HepG2 (cell line): Measurements from ENCODE around the gene IFITM10. TPM values are rescaled to one million over a fixed set of nuclear protein-coding genes. Genes with fewer than 3 reads are reported as not detected.
A peak's percentile ranks its signal among the peaks of the same experiment; 100 is the strongest.

Source experiments
- BORCS8-MEF2B ChIP-seq: sonication (generic); formaldehyde crosslinking; IDR thresholded peaks from 2 replicates; pipeline ENCODE4 v1.8.0; 2022; ENCODE audit warnings: mild to moderate bottlenecking, missing genetic modification reagents
- DPF2 ChIP-seq: sonication (generic); formaldehyde crosslinking; IDR thresholded peaks from 2 replicates; pipeline ENCODE4 v1.4.0; 2020; ENCODE audit warnings: mild to moderate bottlenecking, low read depth, missing genetic modification reagents, borderline replicate concordance
- HNRNPL ChIP-seq: fragments of 200-400 bp; formaldehyde crosslinking; IDR thresholded peaks from 2 replicates; pipeline ENCODE4 v1.6.1; 2017; ENCODE audit warnings: mild to moderate bottlenecking, low read depth, low read length
- IRF2 ChIP-seq: IDR thresholded peaks from 2 replicates; pipeline ENCODE4 v1.6.1; 2018; ENCODE audit warnings: missing genetic modification reagents, missing compliant biosample characterization
- RBM39 ChIP-seq: fragments of 200-400 bp; formaldehyde crosslinking; IDR thresholded peaks from one replicate; pipeline ENCODE4 v1.6.1; 2018; ENCODE audit warnings: antibody characterized with exemption, mild to moderate bottlenecking, low read depth, low read length; ENCODE audit not compliant: poor library complexity, severe bottlenecking
- YY1 ChIP-seq: IDR thresholded peaks from 2 replicates; pipeline ENCODE4 v1.6.1; 2011; ENCODE audit warnings: low read length, low read depth, moderate library complexity, mild to moderate bottlenecking; ENCODE audit not compliant: insufficient read depth, insufficient replicate concordance
- ZFP41 ChIP-seq: sonication (generic); formaldehyde crosslinking; IDR thresholded peaks from 2 replicates; pipeline ENCODE4 v1.4.0; 2020; ENCODE audit warnings: mild to moderate bottlenecking, missing genetic modification reagents, borderline replicate concordance
- ZFP62 ChIP-seq: sonication (generic); formaldehyde crosslinking; IDR thresholded peaks from 2 replicates; pipeline ENCODE4 v1.4.0; 2020; ENCODE audit warnings: missing genetic modification reagents
- ZNF274 ChIP-seq: sonication (generic); formaldehyde crosslinking; IDR thresholded peaks from 2 replicates; pipeline ENCODE4 v1.5.1; 2020; ENCODE audit warnings: mild to moderate bottlenecking, missing genetic modification reagents
- polyA plus RNA-seq, 8 experiments: library from polyadenylated mRNA; depleted of rRNA in 3 of 8; stranded (reverse) in 7 of 8; unstranded in 1 of 8; fragments of >200 nt; fragmentation: Illumina TruSeq in 4 of 8; extraction: Trizol in 4 of 8; gene quantifications; 2 replicates each; pipeline versions ENCODE4 v1.2.1 to v1.2.3, GENCODE V29; 2011 to 2016; ENCODE audit warnings: low read depth in 4 of 8, missing spikeins in 1 of 8, mixed read lengths in 1 of 8; ENCODE audit not compliant: insufficient read depth in 1 of 8
- total RNA-seq, 5 experiments: library from RNA; depleted of rRNA; stranded (reverse); fragments of >200 nt; fragmentation: Illumina TruSeq; extraction: Trizol; gene quantifications; 2 replicates each; pipeline ENCODE4 v1.2.3, GENCODE V29; 2016; ENCODE audit warnings: low read depth in 1 of 5
- TF ChIP-seq, protein P1 (sequence below): sonication (generic); formaldehyde crosslinking; IDR thresholded peaks from 2 replicates; pipeline ENCODE4 v1.4.0; 2020; ENCODE audit warnings: missing genetic modification reagents, borderline replicate concordance
- TF ChIP-seq, protein P2 (sequence below): sonication (generic); formaldehyde crosslinking; IDR thresholded peaks from 2 replicates; pipeline ENCODE4 v1.5.0; 2020; ENCODE audit warnings: missing genetic modification reagents
- TF ChIP-seq, protein P3 (sequence below): sonication (generic); formaldehyde crosslinking; conservative IDR thresholded peaks from 2 replicates; pipeline ENCODE4 v1.8.0; 2022; ENCODE audit warnings: missing genetic modification reagents
- TF ChIP-seq, protein P4 (sequence below), 2 experiments: sonication (generic) in 1 of 2; formaldehyde crosslinking in 1 of 2; IDR thresholded peaks; 2 replicates each; pipeline versions ENCODE4 v1.5.1 to v1.6.1; 2011 to 2020; ENCODE audit warnings: borderline replicate concordance in 1 of 2, low read depth in 1 of 2, low read length in 1 of 2, mild to moderate bottlenecking in 1 of 2, missing genetic modification reagents in 1 of 2, moderate library complexity in 1 of 2
- TF ChIP-seq, protein P5 (sequence below): sonication (generic); formaldehyde crosslinking; IDR thresholded peaks from 2 replicates; pipeline ENCODE4 v1.5.0; 2020; ENCODE audit warnings: missing genetic modification reagents, mild to moderate bottlenecking, borderline replicate concordance
- TF ChIP-seq, protein P6 (sequence below): sonication (generic); formaldehyde crosslinking; IDR thresholded peaks from 2 replicates; pipeline ENCODE4 v1.5.0; 2020; ENCODE audit warnings: missing genetic modification reagents, mild to moderate bottlenecking, borderline replicate concordance

Gene IFITM10
- total and polyA plus RNA-seq, 2 of the 13 experiments (the other 11 are each of a cell fraction or from before 2014, with no cell fraction given) = 0.09 to 0.13 TPM

DNA sequence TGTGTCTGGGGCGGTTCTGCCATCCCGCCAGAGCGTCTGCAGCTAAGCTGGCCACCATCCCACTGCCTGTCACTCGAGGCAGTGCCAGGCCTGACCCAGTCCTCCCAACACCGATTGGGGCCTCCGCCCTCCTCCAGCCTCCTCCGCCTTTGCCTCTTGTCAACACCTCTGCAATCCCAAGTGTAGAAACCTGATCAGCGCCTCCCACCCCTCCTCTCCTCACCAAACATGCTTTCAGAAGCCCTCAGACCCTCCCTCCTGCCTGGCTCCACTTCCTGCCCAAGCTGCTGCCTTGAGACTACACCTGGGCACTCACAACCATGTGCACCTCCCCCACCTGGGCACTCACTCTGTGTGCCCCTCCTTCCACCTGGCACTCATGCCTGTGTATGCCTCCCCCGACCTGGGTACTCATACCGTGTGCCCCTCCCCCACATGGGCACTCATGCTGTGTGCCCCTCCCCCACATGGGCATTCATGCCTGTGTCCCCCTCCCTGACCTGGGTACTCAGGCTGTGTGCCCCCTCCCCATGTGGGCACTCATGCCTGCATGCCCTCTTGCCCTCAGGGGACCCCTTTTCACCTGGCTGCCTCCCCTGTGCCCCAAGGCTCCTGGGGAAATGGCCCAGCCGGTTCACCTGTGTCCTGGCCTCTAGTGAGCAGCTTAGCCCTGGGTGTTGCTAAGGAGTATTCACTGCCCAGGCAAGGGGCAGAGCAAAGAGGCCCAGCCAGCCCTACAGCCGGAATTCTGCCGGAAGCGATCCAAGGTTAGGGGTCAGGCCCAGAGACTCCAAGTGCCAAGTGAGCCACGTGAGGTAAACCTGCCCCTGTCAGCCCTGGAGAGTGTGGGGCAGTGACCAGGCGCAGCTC, 5.5 kb upstream of the IFITM10 start (continued):
- TF ChIP-seq, protein P1, sequence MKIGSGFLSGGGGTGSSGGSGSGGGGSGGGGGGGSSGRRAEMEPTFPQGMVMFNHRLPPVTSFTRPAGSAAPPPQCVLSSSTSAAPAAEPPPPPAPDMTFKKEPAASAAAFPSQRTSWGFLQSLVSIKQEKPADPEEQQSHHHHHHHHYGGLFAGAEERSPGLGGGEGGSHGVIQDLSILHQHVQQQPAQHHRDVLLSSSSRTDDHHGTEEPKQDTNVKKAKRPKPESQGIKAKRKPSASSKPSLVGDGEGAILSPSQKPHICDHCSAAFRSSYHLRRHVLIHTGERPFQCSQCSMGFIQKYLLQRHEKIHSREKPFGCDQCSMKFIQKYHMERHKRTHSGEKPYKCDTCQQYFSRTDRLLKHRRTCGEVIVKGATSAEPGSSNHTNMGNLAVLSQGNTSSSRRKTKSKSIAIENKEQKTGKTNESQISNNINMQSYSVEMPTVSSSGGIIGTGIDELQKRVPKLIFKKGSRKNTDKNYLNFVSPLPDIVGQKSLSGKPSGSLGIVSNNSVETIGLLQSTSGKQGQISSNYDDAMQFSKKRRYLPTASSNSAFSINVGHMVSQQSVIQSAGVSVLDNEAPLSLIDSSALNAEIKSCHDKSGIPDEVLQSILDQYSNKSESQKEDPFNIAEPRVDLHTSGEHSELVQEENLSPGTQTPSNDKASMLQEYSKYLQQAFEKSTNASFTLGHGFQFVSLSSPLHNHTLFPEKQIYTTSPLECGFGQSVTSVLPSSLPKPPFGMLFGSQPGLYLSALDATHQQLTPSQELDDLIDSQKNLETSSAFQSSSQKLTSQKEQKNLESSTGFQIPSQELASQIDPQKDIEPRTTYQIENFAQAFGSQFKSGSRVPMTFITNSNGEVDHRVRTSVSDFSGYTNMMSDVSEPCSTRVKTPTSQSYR (CRISPR knock-in tag) = peak; percentile 66
- TF ChIP-seq DPF2 (CRISPR knock-in tag) (no peak), ZFP62 (CRISPR knock-in tag) (no peak), BORCS8-MEF2B (CRISPR knock-in tag) (no peak), RBM39 (no peak), ZNF274 (CRISPR knock-in tag) (no peak), IRF2 (no peak), YY1 (no peak), ZFP41 (CRISPR knock-in tag) (no peak), HNRNPL (0 out of 2 replicates have a peak, but pooled peaks have one; percentile 19)
- TF ChIP-seq, protein P2, sequence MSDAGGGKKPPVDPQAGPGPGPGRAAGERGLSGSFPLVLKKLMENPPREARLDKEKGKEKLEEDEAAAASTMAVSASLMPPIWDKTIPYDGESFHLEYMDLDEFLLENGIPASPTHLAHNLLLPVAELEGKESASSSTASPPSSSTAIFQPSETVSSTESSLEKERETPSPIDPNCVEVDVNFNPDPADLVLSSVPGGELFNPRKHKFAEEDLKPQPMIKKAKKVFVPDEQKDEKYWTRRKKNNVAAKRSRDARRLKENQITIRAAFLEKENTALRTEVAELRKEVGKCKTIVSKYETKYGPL (CRISPR knock-in tag) = no peak
- TF ChIP-seq, protein P3, sequence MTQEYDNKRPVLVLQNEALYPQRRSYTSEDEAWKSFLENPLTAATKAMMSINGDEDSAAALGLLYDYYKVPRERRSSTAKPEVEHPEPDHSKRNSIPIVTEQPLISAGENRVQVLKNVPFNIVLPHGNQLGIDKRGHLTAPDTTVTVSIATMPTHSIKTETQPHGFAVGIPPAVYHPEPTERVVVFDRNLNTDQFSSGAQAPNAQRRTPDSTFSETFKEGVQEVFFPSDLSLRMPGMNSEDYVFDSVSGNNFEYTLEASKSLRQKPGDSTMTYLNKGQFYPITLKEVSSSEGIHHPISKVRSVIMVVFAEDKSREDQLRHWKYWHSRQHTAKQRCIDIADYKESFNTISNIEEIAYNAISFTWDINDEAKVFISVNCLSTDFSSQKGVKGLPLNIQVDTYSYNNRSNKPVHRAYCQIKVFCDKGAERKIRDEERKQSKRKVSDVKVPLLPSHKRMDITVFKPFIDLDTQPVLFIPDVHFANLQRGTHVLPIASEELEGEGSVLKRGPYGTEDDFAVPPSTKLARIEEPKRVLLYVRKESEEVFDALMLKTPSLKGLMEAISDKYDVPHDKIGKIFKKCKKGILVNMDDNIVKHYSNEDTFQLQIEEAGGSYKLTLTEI = no peak
- TF ChIP-seq, protein P4, sequence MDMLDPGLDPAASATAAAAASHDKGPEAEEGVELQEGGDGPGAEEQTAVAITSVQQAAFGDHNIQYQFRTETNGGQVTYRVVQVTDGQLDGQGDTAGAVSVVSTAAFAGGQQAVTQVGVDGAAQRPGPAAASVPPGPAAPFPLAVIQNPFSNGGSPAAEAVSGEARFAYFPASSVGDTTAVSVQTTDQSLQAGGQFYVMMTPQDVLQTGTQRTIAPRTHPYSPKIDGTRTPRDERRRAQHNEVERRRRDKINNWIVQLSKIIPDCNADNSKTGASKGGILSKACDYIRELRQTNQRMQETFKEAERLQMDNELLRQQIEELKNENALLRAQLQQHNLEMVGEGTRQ (IDR thresholded peaks at IDR 0.05; ENCODE audit: low read depth, low read length) = no peak
- TF ChIP-seq, protein P4 (CRISPR knock-in tag; IDR thresholded peaks at IDR 0.05; ENCODE audit: borderline replicate concordance) = no peak
- TF ChIP-seq, protein P5, sequence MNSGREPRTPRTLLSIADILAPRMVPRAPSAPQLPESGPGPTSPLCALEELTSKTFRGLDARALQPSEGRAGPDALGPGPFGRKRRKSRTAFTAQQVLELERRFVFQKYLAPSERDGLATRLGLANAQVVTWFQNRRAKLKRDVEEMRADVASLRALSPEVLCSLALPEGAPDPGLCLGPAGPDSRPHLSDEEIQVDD (CRISPR knock-in tag) = no peak
- TF ChIP-seq, protein P6, sequence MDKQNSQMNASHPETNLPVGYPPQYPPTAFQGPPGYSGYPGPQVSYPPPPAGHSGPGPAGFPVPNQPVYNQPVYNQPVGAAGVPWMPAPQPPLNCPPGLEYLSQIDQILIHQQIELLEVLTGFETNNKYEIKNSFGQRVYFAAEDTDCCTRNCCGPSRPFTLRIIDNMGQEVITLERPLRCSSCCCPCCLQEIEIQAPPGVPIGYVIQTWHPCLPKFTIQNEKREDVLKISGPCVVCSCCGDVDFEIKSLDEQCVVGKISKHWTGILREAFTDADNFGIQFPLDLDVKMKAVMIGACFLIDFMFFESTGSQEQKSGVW (CRISPR knock-in tag) = no peak
